T-helper 2 cell (primary cell): ENCODE data around the gene MYO16.
"Not testable (repeated sequence)": the region's sequence is repeated elsewhere in the genome, so short reads cannot be mapped to it uniquely, and the experiment has no call there.

Source experiments
- DNase-seq, 5 experiments: peaks; one replicate each; pipeline versions ENCODE4 v3.0.0 to v3.0.0-alpha.2; 2012 to 2022

MYO16 gene

GRCh38 chr13:108987944-108988343 lies 358.5 kb downstream of the MYO16 start:
- no peak for DNase-seq

- DNase-seq, result not testable (repeated sequence)
Measured at GRCh38 chr13:108991416-108991815, 362.0 kb downstream of the MYO16 start.

DNA sequence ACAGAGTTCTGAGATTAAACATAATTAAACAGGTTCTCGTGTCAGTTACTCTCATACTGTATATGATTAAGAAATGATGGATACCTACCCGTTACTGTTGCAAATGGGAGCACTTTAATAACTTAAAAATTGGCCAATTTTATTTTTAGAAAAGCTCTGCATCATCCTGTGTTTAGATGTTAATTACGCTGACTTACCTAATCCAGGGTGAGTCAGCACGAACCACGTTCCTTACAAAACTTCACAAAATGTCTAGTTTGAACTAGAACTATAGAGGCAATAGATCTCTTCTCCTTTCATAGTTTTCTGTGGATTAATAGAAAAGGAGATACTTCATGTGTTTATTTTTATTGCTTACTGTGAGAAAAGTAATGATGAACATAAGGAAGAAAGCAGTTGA lies 363.9 kb downstream of the MYO16 start:
- DNase-seq, result no peak

GRCh38 chr13:108996430-108996829 lies 367.0 kb downstream of the MYO16 start:
- no peak for DNase-seq

DNA sequence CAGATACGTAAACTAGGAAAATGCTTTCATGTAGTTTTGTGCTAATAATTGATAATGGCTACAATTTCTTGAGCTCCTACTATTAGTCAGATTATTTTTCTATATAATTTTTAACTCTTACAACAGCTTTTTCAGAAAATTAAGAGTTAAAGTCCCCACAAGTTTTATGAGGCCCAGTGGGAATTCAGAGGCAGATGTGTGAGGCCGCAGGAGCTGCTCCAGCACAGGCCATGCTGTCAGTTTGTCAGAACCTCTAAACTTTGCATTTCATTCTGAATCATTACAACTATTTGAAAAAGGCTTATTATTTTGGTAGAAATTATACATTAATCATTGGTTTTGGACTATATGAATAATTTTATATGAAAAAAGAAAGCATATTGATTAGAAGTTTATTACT lies 370.8 kb downstream of the MYO16 start:
- no peak for DNase-seq

- DNase-seq, result no peak
Measured at GRCh38 chr13:109002934-109003333, 373.5 kb downstream of the MYO16 start.

DNA sequence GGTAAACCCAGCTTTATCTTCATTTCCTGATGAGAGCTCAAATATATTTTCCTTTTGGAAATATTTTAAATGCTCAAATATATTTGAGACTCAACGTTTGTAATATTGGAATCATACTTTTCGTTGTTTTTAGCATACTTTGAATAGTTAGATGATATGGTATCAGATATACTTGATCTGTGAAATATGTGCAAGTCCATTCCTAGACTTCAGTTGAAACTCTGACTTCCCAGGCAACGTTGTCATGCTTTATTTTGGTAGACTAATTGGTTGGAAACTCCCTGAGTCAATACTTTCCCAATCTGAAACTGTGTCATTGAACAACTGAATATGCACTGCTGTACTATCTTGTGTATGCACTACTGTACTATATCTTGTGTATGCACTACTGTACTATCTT lies 378.5 kb downstream of the MYO16 start:
- DNase-seq, result no peak

GRCh38 chr13:109009756-109010155 lies 380.3 kb downstream of the MYO16 start:
- no peak for DNase-seq

DNA sequence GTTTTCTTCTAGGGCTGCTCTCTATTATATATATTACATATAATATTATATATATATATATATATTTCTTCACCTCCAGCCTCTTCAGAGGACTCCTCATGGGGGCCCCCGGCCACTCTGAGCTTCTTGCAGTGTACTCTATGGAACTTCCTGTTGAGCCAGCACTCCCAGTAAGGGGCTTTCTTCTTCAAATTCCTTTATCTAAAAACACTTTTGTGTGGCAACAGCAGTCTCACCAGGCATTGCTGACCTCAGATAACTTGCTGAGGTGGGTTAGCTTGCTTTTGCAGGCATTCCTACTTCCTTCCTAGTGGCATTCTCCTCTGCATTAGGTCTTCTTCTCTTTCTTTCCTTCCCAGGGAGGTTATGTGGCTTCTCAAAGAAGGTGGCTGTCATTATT lies 381.5 kb downstream of the MYO16 start:
- no peak for DNase-seq

DNA sequence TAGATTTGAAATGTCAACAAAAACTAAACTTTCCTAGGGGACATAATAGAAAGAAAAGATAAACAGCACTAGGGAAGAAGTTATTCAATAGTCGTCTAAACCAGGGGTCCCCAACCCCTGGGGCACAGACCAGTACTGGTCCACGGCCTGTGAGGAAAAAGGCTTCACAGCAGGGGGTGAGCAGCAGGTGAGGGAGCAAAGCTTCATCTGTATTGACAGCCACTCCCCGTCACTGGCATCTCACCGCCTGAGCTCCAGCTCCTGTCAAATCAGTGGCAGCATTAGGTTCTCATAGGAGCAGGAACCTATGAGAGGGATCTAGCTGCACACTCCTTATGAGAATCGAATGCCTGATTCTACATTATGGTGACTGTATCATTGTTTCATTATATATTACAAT lies 382.7 kb downstream of the MYO16 start:
- DNase-seq, result no peak

- no peak for DNase-seq
Measured at GRCh38 chr13:109021558-109021957, 392.1 kb downstream of the MYO16 start.

GRCh38 chr13:109024611-109025010 lies 395.2 kb downstream of the MYO16 start:
- DNase-seq, result no peak

GRCh38 chr13:109026266-109026665 lies 396.9 kb downstream of the MYO16 start:
- no peak for DNase-seq

GRCh38 chr13:109028624-109029023 lies 399.2 kb downstream of the MYO16 start:
- no peak for DNase-seq

GRCh38 chr13:109033090-109033489 lies 403.7 kb downstream of the MYO16 start:
- DNase-seq, result no peak

- no peak for DNase-seq
Measured at GRCh38 chr13:109036078-109036780, 406.8 kb downstream of the MYO16 start.

- no peak for DNase-seq
Measured at GRCh38 chr13:109043636-109044035, 414.2 kb downstream of the MYO16 start.

DNA sequence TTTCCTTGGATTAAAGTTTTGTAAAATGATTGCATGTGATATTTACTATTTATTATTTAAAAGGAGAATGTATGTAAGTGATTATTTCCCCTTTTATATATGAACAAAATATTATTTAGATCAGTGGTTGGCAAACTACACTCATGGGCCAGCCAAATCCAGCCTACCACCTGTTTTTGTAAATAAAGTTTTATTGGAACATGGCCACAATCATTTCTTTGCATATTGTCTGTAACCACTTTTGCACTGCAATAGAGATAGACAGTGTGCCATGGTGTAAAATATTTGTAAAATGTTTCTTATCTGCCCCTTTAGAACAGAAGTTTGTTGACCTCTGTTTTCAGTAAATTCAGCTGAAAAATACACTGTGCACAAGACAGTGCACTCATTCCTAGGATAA lies 426.4 kb downstream of the MYO16 start:
- no peak for DNase-seq

DNA sequence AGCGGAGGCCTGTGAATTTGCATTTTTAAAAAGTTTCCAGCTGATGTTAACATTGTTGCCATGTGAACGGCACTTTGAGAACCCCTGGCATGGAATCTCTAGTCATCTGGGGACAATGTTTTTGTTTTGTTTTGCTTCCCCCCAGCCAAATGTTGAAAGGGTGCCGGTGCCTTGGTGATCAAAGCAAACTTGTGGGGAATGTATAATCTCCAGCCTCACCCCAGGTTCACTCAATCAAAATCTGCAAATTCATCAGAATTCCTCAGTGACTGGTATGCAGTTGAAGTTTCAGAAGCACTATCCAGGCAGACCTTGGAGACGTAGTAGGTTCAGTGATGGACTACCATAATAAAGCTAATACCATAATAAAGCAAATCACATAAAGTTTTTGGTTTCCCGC lies 428.7 kb downstream of the MYO16 start:
- no peak for DNase-seq

GRCh38 chr13:109072505-109072904 lies 443.1 kb downstream of the MYO16 start:
- DNase-seq, result no peak

DNA sequence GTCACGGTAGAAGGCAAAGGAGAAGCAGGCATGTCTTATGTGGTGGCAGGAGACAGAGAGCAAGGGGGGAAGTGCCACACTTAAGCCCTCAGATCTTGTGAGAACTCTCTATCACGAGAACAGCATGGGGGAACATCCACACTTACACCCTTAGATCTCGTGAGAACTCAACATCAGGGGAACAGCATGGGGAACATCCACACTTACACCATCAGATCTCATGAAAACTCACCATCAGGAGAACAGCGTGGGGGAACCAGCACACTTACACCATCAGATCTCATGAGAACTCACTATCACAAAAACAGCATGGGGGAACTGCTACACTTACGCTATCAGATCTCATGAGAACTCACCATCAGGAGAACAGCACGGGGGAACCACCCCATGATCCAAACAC lies 445.0 kb downstream of the MYO16 start:
- no peak for DNase-seq

DNA sequence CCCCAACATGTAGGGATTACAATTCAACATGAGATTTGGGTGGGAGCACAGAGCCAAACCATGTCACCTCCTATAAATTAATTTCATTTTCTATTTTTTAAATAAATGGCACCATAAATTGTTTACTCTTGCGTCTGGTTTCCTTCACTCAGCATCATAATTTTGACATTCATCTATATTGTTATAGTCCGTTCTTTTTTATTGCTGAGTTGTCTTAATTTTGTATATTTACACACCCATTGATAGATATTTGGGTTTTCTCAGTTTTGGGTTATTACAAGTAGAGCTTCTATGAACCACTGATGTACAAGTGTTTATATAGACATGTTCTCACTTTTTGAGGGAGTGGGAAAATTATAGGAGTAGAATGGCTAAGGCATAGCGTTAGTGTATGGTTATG lies 445.4 kb downstream of the MYO16 start:
- DNase-seq, result no peak

DNA sequence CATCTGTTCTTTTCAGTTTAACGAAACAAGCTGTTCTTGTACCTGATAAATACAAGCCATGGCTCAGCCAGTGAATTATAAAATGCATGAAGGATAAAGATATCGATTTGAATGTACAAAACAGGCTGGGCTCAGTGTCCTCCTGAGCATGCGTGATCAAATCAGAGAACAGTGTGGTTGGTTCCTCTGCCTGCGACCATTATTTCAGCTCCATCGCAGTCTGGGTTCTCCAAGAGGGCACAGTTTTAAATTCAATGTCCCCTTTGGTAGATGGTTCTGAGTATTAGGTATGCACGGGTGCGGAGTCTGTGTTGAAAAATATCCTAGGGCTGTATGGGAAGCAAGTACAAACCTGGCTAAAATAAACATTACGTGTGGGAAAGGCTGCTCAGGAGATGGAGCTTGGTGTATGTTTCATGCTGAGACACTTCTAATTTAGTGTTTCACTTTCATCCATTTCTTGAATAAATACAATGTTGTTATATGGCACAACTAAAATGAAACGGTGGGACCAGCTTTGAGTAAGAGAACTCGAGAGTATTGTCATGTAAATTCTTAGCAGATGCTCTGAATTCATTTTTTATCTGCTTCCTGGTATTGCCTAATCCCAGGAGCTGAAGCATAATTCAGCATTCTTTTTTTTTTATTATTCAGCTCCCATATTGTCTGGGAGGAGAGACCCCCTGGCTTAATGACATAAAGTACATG lies 458.7 kb downstream of the MYO16 start:
- DNase-seq, result no peak

DNA sequence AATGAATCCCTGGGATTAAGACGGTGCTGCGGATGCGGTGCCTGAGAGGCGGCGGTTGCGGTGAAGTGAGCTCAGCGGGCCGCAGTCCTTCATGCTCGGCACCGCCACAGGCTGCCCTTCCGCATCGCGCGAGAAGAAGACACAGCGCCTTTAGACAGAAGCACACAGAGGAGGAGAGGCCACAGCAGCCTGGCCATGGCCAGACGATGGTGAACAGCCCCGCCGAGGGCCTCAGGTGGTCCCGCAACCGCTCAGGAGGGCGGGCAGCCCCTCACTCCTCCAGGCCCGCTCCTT lies 459.2 kb downstream of the MYO16 start:
- no peak for DNase-seq

DNA sequence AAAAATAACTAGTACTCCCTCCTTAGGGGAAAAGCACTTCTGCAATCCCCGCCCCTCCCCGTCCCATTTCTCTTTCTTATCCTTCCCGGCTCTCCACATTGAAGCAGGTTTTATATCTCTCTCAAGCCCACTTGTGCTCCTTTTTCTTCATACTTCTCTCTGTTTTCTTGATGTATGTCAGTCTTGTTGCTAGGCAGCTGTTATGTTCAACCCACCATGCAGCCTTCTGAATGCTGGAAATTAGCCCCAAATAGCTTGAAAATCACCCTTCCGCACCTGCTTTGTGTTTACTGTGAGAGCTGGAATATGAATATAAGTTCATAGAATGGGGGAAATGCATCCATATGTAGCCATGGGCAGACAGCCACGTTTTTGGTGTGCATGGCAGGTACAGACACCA lies 461.4 kb downstream of the MYO16 start:
- no peak for DNase-seq
